ENCODE data around the gene DGKD.

- no peak for TF ChIP-seq POLR2AphosphoS5 (IDR thresholded peaks at IDR 0.05)
- TF ChIP-seq CTCF (IDR thresholded peaks at IDR 0.05), result no peak
- no peak for TF ChIP-seq POLR2A (IDR thresholded peaks at IDR 0.05)
These were observed 65.5 kb downstream of the DGKD start for GRCh38 chr2:233419602-233420391.

All from prostate gland (tissue), 2 donors.